MV-4-11 (cell line): Measurements from ENCODE around the gene IER3IP1.

Experiments used
- DNase-seq: peaks from one replicate; lab custom pipeline; 2025; lab: John Stamatoyannopoulos, UW

Gene IER3IP1

GRCh38 chr18:47160256-47160655 is 15.9 kb downstream of the IER3IP1 start:
- DNase-seq: no peak

- DNase-seq: peak; percentile 26
These were observed 17.8 kb downstream of the IER3IP1 start for GRCh38 chr18:47158404-47158803.

- no peak for DNase-seq
These were observed 24.7 kb downstream of the IER3IP1 start for GRCh38 chr18:47151439-47151838.

- no peak for DNase-seq
These were observed 25.3 kb downstream of the IER3IP1 start for GRCh38 chr18:47150824-47151366.

GRCh38 chr18:47150029-47150823 is 25.9 kb downstream of the IER3IP1 start, which contains the start of gene HDHD2:
Gene HDHD2, minus strand, starts transcription at chr18:47150500. Its CDS starts 14,061 bp downstream, at chr18:47136439.
- peak; percentile 71 for DNase-seq

GRCh38 chr18:47149457-47150028 is 26.6 kb downstream of the IER3IP1 start:
- DNase-seq: no peak

- DNase-seq: no peak
These were observed 30.0 kb downstream of the IER3IP1 start for GRCh38 chr18:47146206-47146605.

GRCh38 chr18:47143899-47144485 is 32.2 kb downstream of the IER3IP1 start:
- no peak for DNase-seq

- DNase-seq: no peak
These were observed 33.0 kb downstream of the IER3IP1 start for GRCh38 chr18:47143153-47143552.

- DNase-seq: no peak
These were observed 34.9 kb downstream of the IER3IP1 start for GRCh38 chr18:47141289-47141688.

- no peak for DNase-seq
These were observed 55.0 kb downstream of the IER3IP1 start for GRCh38 chr18:47121146-47121545.

GRCh38 chr18:47120428-47120827 is 55.7 kb downstream of the IER3IP1 start:
- no peak for DNase-seq

GRCh38 chr18:47118981-47119380 is 57.2 kb downstream of the IER3IP1 start:
- DNase-seq: no peak

- no peak for DNase-seq
These were observed 61.0 kb downstream of the IER3IP1 start for GRCh38 chr18:47115205-47115604.

- DNase-seq: no peak
These were observed 62.2 kb downstream of the IER3IP1 start for GRCh38 chr18:47113796-47114540.

GRCh38 chr18:47110492-47111274 is 65.5 kb downstream of the IER3IP1 start:
- DNase-seq: no peak

GRCh38 chr18:47109720-47110119 is 66.4 kb downstream of the IER3IP1 start:
- DNase-seq: no peak

- no peak for DNase-seq
These were observed 67.2 kb downstream of the IER3IP1 start for GRCh38 chr18:47108998-47109405.

GRCh38 chr18:47108373-47108772 is 67.8 kb downstream of the IER3IP1 start:
- no peak for DNase-seq
